Activated CD4-positive, alpha-beta T cell treated with anti-CD3 and anti-CD28 coated beads, Interleukin-2, amount 50 U/mL, for 1 hour (primary cell): ENCODE data around the gene XAF1.
"Not testable (repeated sequence)": the region's sequence is repeated elsewhere in the genome, so short reads cannot be mapped to it uniquely, and the experiment has no call there.

ENCODE experiments used
- DNase-seq: peaks from one replicate; pipeline ENCODE4 v3.0.0-alpha.2; 2020

The XAF1 gene

DNA sequence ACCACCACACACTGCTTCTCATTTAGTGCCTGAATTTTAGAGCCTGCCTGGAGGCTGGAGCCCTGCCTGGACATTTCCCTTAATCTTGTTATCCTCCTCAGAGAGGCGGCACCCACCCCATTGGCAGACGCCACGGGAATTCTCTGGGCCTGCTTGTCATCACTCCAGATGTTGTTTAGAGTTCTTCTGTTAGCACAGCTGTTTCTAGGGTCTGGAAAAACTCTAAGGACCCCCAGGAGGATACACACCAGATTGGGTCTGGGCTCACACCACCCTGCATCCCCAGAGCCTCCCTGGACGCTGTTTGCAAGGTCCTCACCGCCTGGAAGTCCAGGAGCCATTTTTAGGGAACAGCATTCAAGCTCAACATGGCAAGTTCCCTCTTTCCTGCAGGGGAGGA lies 565 bp upstream of the XAF1 start:
- no peak for DNase-seq

DNA sequence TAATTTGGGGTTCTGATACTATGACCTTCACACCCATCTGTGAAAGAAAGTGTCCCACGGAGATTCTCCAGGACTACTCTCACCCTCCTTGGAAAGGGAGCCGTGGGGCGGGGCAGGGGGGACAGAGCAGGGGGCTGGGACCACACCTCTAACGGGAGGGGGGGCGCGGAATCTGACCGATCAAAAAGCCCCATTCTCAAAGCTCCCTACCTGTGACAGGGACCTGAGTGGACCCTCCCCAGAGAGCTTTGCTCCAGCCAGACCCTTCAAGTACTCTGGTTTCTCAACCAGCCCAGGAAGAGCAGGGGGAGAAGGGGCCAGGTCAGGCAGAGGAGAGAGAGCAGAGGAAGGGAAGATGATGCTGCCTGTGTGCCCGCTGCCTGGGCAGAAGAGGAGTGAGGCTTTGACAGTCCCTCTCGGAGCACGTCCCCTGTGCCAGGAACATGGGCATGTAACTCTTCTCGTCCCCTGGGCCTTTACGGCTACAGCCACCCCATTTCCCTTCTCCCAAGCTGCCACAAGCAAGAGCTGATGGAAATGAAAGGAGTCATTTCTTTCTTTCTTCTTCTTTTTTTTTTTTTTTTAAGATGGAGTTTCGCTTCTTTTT lies 682 bp downstream of the XAF1 start:
- DNase-seq, result no peak

DNA sequence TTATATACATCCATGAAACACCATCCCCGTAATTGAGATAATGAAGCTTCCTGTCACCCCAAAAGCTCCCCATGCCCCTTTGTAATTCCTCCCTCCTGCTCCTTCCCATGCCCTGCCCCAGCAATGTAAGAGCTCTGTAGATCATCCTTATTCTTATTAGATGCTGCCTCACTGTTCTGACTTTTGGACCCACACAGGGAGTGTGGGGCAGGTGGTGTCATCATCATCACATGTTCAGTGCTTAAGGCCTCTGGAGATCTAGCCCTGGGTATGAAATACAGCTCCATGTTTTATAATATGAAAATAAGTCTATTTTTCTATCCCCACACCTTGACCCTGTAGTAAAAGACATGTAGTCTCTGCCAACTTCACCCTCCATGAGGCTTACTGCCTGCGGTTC lies 1.9 kb downstream of the XAF1 start:
- DNase-seq, result no peak

DNA sequence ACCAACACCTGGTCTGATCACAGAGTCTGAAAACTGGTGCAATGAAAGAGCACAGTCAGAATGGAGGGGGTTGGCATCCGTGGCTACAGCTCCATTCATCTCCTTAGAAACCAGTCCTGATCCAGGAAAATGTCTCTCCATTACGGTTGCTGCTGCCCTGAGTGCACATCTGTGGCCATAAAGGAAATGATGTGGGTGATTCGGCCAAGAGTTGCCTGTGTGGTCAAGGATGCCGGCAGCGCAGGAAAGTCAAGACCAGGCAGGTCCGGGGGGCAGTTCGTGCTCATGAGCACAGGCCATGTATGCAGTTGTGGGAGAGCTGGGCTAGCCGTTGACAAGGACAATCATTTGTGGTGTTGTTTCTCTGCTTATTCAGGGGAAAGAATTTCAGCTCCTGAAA lies 5.9 kb downstream of the XAF1 start:
- no peak for DNase-seq

DNA sequence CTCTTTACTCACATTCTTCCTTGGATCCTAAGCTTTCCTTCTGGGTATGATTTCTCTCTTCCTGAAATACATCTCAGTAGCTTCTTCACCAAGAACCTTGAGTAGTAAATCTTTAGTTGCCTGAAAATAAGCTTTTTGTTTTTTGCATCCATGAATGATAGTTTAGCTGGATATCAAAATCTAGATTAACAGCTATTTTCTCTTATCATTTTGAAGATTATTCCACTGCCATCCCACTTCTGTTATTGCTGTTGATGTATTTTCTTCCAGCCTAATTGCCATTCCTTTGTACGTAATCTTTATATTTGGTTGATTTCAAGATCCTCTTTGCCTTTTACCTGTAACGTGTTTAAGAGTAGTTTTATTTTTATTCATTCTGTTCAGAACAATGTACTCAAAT lies 12.6 kb downstream of the XAF1 start:
- DNase-seq, result no peak

DNA sequence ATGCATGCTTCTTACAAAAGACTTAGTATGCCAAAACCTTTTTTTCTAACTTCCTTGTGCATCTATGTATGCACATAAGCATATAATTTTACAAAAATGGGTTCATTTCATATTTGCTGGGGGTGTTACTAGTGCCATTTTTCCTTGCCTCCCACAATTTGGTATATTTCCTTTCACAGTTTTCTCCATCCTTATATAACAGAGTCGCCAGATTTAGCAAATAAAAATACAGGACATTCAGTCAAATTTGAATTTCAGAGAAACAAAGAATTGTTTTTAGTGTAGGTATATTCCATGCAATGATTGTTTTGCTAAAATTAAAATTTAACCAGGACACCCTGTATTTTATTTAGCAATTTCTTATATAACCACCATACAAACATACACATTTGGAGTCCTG lies 16.2 kb downstream of the XAF1 start:
- DNase-seq, result no peak

DNA sequence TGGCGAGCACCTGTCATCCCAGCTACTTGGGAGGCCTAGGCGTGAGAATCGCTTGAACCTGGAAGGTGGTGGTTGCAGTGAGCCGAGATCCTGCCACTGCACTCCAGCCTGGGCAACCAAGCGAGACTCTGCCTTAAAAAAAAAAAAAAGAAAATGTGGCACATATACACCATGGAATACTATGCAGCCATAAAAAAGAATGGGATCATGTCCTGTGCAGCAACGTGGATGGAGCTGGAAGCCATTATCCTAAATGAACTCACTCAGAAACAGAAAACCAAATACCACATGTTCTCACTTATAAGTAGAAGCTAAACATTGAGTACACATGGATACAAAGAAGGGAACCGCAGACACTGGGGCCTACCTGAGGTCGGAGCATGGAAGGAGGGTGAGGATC lies 19.1 kb downstream of the XAF1 start:
- DNase-seq, result not testable (repeated sequence)

DNA sequence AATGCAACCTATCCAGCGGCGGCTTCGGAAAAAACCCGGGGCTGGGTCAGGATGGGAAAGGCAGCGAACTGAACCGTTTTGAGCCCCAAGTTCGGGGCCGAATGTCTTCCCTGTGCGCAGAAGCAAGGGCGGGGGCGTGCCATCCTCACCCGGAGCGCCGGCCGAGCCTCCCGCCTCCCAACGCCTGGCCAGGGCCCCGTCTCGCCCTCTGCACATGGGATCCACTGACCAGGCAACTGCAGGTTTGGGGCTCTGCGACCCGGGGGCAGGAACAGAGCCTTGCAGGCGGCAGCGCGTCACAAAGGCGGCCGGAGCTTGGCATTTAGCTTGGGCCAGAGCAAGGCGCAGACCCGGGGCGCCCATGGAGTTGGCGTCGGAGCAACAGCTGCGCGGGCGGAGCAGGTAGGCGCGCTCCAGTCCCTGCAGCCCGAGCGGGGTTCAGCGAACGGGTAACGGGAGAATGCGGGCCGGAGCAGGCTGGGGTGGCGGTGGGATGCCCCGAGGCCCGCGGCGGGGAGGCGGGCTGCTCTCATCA lies 20.1 kb downstream of the XAF1 start, which contains the start of gene FBXO39:
TSS of gene FBXO39 (plus strand) at position 345 of the 535 bp plus-strand sequence. CDS start 3,654 bp downstream, outside the sequence.
- no peak for DNase-seq

DNA sequence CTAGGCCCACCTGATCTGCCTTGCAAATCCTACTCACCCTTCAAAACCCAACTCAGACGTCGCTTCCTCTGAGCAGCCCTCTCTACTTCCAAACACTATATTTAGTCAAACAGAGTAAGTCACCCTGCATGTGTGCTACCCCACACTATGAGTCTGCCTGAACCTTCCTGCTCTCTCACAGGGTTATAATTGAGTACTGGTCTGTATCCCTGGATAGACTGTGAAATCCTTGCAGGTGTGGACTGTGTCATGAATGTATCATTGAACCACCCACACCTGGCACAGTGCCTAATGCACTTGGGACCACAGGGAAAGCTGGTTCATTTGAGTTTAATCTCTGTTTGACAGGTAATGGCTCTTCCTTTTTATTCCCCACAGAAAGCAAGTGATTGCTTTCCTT lies 23.6 kb downstream of the XAF1 start:
- no peak for DNase-seq

DNA sequence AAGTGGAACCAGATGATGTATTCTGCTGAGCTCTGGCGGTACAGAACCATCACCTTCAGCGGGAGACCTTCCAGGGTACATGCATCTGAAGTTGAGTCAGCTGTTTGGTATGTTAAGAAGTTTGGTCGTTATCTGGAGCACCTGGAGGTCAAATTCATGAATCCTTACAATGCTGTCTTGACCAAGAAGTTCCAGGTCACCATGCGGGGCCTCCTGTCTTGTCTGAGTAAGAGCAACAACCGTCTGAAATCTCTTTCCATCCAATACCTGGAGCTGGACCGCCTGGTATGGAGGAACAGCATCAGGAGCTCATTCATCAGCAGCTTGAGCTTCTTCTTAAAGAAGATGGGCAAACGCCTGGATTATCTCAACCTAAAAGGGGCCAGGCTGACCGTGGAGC lies 24.2 kb downstream of the XAF1 start:
- DNase-seq, result no peak

DNA sequence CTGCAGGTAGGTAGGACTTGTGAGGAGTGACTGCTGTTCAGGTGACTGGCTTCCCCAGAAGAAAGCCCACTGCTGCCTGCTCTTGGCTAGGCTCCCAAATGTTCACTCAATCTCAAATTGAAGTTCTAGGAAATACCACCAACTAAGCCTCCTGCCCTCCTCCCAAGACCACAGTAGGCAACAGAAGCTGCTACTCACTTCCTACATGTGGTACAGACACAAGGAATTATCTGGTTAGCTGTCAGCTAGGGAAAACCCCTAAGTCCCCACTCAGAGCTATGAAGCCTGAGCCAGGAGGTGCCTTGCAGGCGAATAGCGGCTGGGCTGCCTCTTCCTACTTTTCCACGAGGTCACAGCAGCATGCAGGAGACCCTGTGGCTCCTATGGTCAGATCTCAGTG lies 25.0 kb downstream of the XAF1 start:
- DNase-seq, result no peak

DNA sequence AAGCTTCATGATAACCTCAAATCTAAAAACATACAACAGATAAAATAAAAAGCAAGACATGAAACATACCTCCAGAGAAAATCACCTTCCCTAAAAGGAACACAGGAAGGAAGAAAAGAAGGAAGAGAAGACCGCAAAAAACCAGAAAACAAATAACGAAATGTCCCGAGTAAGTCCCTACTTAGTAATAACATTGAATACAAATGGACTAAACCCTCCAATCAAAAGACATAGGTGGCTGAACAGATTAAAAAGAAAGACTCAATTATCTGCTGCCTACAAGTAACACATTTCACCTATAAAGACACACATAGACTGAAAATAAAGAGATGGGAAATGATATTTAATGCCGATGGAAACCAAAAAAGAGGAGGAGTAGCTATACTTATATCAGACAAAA lies 26.4 kb downstream of the XAF1 start:
- no peak for DNase-seq

DNA sequence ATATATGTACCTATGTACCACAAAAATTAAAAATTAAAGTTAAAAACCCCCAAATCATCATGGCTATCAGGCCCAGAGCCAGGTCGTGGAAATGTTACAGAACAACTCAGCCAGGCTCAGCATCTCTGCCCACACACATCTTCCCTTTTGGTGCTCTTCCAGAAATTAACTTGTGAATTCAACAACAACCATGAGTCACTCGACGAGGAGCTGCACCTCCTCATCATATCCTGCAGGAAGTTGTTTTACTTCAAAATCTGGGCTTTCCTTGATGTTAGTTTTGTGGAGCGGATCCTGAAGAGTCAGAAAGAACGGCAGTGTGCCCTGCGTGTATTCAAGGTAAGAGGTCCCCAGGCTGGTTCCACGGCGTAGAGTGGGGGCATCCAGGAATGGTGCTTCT lies 30.8 kb downstream of the XAF1 start:
- no peak for DNase-seq

DNA sequence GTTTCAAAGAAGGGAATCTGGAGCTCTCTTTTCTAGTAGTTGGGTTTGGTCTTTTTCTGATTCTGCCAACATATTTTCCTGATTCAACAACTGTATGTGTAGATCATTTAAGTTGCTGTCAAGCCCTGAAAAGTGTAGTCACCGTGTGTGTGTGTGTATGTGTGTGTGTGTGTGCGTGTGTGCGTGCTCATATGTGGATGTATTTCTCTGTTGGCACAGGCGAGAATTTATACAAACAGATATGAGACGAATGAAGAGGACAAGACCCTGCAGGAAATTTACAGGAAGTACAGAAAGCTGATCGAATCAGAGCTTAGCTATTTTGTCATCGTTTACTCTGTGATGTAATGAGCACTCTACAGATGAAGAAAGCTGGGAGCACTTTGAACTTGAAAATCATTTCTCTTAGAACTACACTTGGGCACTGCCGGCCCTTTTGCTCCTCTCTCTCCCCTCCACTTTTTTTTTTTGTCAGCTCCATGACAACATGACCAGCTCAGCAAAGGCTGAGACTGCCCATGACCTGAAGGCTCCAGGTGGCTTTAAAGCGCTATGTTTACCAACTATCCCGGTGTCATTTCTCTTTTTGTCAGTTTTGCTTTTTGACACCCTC lies 31.3 kb downstream of the XAF1 start:
- no peak for DNase-seq

DNA sequence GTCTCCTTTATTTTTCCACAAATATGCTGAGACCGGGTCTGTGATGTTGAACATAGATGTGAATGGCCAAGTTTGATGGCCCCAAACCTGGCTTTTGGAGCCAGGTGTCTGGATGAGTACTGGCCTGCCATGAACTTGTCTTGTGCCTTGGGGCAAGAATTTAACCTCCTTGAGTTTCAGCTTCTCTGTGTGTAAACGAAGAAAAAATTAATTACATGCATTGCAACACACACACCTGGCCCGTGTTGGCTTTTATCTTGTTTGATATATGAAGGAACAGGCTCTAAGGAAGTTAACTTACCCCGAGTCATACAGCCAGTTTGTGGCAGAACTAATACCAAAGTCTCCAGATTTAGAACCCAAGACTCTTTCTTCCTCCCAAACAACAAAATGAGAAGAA lies 33.3 kb downstream of the XAF1 start:
- DNase-seq, result no peak

DNA sequence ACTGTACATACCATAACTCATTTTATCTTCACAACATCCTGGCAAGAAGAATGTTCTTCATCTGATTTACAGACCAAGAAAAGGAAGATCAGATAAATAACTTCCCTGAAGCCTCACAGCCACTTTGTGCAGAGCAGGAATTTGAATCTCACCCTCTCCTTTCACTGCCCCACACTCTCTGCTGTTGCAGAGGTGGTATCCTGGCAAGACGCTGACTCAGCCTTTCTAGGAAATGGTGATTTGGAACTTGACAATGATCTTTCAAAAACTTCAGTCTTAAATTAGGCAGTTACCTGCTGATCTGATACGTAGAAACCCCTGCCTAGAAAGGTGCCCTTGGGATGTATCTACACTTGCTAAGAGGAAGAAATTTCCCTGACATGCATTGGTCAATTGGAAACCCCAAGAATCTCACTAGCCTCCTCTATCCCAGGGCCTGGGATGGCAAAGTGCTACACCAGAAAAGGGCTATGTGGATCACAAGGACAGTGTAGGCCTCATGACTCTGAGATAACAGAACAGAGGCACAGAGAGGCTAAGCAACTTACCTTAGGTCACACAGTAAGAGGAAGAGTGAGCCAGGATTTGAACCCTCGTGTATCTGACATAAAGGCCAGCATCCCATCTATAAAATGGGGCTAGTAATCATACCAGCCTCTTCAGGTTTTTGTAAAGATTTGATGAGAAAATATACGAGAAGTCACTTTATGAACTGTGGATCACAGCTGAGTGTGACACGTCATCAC lies 38.1 kb downstream of the XAF1 start:
- DNase-seq, result no peak

DNA sequence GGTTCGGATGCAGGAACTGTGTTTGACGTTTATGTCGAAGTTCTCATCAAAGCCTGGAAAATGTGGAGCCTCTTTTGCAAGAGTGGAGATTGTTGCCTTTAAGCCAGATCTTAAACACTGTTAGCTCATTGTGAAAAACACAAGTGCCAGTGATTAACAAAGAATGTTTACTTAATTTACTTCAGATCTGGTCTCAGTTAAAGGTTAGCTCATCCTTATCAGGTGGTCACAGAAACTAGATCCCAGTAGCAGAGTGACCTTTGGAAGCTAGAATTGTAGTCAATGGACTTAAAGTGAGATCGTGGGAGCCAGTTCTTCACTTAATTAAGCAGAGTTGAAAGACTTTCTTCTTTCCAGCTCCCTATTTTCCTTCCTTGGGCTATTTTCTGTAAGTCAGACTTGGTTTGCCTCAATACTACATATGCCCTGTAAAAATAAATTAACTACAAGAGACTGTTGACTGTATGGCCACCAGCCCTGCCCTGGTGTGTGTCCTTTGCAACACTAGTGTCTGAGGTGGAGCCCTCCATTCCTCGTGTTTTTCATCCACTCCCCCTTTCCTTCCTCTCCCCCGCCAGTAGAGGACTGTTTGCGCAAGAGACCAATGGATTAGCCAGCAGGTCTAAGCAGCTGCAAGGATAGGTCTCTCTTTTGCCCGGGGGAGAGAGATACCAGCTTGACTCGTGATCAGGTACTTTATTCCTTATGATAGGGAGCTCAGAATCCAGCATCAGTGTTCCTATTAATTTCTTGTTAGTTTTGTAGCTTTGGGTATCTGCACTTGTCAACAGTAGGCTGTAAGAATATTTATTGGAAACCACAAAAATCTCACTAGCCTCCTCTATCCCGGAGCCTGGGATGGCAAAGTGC lies 40.4 kb downstream of the XAF1 start:
- DNase-seq, result no peak

DNA sequence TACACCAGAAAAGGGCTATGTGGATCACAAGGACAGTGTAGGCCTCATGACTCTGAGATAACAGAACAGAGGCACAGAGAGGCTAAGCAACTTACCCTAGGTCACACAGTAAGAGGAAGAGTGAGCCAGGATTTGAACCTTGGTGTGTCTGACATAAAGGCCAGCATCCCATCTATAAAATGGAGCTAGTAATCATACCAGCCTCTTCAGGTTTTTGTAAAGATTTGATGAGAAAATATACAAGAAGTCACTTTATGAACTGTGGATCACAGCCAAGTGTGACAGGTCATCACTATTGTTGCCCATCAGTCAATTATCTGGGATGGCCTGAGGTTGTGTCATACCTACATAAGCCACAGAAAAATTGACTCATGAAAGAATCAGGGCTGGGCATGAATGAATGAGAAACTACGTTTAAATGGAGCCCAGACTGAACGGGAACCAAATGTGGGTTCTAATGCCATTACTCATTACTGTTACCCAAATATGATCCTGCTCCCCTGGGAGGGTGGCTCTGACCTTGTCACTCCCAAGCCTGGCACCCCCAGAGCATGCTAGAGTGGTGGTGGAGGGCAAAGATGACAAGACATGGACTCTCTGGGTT lies 41.1 kb downstream of the XAF1 start:
- no peak for DNase-seq

DNA sequence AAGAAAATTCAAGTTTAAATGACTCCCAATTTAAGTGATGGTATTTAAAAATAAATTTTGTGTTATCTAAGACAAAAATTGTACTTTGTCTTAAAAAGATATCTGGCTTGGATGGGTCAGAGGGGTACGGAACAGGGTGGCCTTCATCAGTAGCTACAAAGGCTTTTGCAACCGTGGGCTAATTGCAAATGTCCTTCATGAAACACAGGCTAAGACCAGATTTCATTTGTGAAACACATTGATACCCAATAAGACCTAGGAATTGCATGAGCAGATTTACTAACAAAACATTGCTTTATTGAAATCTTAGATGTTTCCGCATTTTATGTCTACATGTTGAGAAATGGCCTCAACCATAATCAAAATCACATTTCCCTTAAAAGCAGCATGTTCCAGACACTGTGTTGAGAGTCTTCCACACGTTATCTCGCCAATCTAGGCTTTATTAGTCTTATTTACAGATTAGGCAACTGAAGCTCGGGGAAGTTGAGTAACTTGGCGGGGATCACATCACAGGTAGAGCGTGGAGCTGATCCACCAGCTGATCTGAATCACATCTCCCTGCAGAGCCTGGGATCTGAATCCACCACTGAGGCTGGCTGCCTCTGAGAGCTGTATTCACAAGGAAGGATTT lies 42.0 kb downstream of the XAF1 start:
- DNase-seq, result no peak

DNA sequence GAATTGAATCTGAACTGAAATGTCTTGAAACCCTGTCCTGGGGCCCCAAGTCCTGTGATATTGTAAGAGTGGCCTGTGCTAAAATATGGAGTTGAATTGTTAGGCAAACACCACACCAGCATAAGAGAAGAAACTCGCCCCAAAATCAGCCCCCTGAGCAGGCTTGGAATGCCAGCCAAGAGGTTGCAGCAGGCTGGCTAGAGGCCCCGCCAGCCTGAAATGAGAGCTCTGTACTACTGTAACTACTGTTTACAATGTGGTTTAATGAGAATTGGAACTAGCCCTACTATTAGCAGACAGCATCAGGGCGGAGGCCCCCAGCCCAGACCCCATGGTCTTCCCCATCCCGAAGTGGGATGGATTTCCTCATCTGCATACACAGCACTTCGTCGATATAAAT lies 43.9 kb downstream of the XAF1 start:
- no peak for DNase-seq

DNA sequence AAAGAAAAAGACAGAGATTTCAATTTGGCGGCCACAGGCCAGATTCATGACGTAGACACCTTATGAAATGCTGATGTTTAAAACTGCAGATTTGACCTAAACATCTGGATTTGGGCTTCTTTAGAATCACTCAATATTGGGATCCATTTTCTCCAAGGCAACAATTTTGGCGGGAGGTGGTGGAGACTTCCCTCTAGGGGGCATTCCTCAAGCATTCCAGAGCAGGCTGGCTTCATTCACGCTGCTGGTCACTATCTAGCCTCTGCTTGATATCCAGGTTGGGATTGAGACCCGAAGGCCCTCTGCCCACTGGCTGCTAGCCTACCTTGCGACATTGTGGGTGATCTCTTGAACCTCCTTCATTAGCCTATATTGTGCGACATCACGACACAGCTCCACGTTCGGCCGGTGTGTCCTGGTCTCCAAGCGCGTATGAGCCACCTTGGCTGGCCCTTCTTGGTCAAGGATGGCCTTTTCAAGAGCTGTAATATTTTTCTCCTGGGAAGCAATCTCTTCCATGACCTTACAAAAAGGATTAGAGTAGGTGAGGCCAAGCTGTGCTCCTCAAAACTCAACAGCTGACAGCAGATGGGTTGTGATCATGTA lies 44.7 kb downstream of the XAF1 start:
- no peak for DNase-seq

DNA sequence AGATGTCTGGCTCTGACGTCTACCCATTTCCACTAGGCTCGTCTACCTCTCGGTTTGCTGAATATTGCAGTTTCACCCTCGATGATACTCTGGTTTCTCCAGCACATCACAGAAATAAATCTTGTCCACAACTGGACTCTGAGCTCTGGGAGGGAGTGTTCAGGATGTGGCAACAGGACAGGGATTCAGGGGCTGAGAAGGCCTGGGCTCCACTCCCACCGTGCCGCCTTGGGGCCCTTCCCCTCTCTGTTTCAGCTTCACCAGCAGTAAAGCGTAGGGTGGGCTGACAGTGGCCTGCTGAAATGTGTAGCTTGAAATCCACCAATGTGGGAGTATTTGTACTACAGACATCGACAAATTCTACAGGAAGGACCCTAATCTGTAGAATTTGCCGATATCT lies 55.7 kb downstream of the XAF1 start:
- DNase-seq, result no peak
